ENCODE measurements around the gene TUBB.

Gene TUBB

DNA sequence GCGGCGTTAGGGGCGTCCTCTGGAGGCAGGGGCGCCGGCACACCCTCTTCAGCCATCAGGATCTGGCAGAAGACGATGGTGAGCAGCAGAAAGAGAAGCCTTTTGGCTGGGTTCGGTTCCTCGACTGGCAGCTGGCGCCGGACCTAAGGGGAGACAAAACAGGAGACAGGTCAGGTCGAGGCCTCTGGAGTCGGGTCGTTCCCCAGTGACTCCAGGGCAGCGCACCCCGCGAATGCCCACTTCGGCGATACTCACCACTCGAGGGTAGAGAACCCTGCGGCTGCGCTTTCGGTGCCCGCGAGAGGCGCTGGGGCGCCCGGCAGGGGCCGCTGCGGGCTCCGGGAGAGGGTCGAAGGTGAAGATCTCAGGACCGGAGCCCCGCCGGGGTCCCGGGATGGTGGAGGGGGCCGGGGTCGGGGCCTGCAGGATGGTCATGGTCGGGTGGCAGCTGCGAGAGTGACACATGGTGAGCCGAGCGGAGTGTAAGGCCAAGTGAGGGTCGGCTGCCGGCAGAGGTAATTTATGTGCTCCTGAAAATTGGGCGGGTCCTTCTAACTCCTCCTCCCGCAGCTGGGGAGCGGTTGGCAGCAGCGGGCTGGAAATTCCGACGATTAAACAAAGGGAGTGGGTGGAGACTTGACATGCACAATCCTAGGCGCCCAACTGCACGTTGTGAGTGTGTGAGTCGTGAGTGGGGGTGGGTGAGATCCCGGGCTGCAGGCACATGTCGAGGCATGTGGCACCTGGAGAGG, 24.1 kb downstream of the TUBB start, which contains the start of gene IER3 (continued):
- TF ChIP-seq GFI1B (tag by site-specific recombination; IDR thresholded peaks at IDR 0.05) (no peak), ZNF404 (tag by site-specific recombination; IDR thresholded peaks at IDR 0.05) (no peak), ZIC2 (tag by site-specific recombination; IDR thresholded peaks at IDR 0.05) (peak; percentile 94), ZNF138 (tag by site-specific recombination; IDR thresholded peaks at IDR 0.05; ENCODE audit: borderline replicate concordance) (no peak), ZNF768 (tag by site-specific recombination; IDR thresholded peaks at IDR 0.05) (no peak), PRDM2 (tag by site-specific recombination; IDR thresholded peaks at IDR 0.05; ENCODE audit: borderline replicate concordance) (no peak), ZNF837 (tag by site-specific recombination; IDR thresholded peaks at IDR 0.05) (no peak), ZNF274 (IDR thresholded peaks at IDR 0.05; ENCODE audit: low read length) (no peak), ZNF274 (tag by site-specific recombination; IDR thresholded peaks at IDR 0.05; ENCODE audit: borderline replicate concordance) (no peak), ZNF514 (tag by site-specific recombination; IDR thresholded peaks at IDR 0.05) (no peak), ZNF792 (tag by site-specific recombination; IDR thresholded peaks at IDR 0.05) (no peak), KLF1 (tag by site-specific recombination; IDR thresholded peaks at IDR 0.05) (peak; percentile 58), ZNF596 (tag by site-specific recombination; IDR thresholded peaks at IDR 0.05) (no peak), ZFP41 (tag by site-specific recombination; IDR thresholded peaks at IDR 0.05; ENCODE audit: borderline replicate concordance) (no peak), WT1 (tag by site-specific recombination; IDR thresholded peaks at IDR 0.05) (peak; percentile 69), BCL6B (tag by site-specific recombination; IDR thresholded peaks at IDR 0.05) (no peak), ZSCAN30 (tag by site-specific recombination; IDR thresholded peaks at IDR 0.05) (peak; percentile 67), ZNF302 (tag by site-specific recombination; IDR thresholded peaks at IDR 0.05; ENCODE audit: low read depth) (no peak), ZFHX2 (tag by site-specific recombination; conservative IDR thresholded peaks at IDR 0.05) (peak; percentile 91), ZFP37 (tag by site-specific recombination; IDR thresholded peaks at IDR 0.05) (0 out of 2 replicates have a peak, but pooled peaks have one; percentile 18)
- TF ChIP-seq, protein P1, sequence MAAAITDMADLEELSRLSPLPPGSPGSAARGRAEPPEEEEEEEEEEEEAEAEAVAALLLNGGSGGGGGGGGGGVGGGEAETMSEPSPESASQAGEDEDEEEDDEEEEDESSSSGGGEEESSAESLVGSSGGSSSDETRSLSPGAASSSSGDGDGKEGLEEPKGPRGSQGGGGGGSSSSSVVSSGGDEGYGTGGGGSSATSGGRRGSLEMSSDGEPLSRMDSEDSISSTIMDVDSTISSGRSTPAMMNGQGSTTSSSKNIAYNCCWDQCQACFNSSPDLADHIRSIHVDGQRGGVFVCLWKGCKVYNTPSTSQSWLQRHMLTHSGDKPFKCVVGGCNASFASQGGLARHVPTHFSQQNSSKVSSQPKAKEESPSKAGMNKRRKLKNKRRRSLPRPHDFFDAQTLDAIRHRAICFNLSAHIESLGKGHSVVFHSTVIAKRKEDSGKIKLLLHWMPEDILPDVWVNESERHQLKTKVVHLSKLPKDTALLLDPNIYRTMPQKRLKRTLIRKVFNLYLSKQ (tag by site-specific recombination; IDR thresholded peaks at IDR 0.05; ENCODE audit: borderline replicate concordance): no peak
- TF ChIP-seq, protein P2, sequence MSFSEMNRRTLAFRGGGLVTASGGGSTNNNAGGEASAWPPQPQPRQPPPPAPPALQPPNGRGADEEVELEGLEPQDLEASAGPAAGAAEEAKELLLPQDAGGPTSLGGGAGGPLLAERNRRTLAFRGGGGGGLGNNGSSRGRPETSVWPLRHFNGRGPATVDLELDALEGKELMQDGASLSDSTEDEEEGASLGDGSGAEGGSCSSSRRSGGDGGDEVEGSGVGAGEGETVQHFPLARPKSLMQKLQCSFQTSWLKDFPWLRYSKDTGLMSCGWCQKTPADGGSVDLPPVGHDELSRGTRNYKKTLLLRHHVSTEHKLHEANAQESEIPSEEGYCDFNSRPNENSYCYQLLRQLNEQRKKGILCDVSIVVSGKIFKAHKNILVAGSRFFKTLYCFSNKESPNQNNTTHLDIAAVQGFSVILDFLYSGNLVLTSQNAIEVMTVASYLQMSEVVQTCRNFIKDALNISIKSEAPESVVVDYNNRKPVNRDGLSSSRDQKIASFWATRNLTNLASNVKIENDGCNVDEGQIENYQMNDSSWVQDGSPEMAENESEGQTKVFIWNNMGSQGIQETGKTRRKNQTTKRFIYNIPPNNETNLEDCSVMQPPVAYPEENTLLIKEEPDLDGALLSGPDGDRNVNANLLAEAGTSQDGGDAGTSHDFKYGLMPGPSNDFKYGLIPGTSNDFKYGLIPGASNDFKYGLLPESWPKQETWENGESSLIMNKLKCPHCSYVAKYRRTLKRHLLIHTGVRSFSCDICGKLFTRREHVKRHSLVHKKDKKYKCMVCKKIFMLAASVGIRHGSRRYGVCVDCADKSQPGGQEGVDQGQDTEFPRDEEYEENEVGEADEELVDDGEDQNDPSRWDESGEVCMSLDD (tag by site-specific recombination; IDR thresholded peaks at IDR 0.05): peak; percentile 38; the same call in 1 of the 2 replicates
- TF ChIP-seq, protein P3, sequence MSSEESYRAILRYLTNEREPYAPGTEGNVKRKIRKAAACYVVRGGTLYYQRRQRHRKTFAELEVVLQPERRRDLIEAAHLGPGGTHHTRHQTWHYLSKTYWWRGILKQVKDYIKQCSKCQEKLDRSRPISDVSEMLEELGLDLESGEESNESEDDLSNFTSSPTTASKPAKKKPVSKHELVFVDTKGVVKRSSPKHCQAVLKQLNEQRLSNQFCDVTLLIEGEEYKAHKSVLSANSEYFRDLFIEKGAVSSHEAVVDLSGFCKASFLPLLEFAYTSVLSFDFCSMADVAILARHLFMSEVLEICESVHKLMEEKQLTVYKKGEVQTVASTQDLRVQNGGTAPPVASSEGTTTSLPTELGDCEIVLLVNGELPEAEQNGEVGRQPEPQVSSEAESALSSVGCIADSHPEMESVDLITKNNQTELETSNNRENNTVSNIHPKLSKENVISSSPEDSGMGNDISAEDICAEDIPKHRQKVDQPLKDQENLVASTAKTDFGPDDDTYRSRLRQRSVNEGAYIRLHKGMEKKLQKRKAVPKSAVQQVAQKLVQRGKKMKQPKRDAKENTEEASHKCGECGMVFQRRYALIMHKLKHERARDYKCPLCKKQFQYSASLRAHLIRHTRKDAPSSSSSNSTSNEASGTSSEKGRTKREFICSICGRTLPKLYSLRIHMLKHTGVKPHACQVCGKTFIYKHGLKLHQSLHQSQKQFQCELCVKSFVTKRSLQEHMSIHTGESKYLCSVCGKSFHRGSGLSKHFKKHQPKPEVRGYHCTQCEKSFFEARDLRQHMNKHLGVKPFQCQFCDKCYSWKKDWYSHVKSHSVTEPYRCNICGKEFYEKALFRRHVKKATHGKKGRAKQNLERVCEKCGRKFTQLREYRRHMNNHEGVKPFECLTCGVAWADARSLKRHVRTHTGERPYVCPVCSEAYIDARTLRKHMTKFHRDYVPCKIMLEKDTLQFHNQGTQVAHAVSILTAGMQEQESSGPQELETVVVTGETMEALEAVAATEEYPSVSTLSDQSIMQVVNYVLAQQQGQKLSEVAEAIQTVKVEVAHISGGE (tag by site-specific recombination; conservative IDR thresholded peaks at IDR 0.05; ENCODE audit: low read depth): 0 out of 2 replicates have a peak, but pooled peaks have one; percentile 20
